Measurements from ENCODE around the gene EZR. TPM values are rescaled to one million over a fixed set of nuclear protein-coding genes. Genes with fewer than 3 reads are reported as not detected.
A peak's percentile ranks its signal among the peaks of the same experiment; 100 is the strongest.

The EZR gene
- total and polyA plus RNA-seq, 2 of the 13 experiments (the other 11 are each of a cell fraction or from before 2014, with no cell fraction given), result 34.7 to 60.3 TPM

DNA sequence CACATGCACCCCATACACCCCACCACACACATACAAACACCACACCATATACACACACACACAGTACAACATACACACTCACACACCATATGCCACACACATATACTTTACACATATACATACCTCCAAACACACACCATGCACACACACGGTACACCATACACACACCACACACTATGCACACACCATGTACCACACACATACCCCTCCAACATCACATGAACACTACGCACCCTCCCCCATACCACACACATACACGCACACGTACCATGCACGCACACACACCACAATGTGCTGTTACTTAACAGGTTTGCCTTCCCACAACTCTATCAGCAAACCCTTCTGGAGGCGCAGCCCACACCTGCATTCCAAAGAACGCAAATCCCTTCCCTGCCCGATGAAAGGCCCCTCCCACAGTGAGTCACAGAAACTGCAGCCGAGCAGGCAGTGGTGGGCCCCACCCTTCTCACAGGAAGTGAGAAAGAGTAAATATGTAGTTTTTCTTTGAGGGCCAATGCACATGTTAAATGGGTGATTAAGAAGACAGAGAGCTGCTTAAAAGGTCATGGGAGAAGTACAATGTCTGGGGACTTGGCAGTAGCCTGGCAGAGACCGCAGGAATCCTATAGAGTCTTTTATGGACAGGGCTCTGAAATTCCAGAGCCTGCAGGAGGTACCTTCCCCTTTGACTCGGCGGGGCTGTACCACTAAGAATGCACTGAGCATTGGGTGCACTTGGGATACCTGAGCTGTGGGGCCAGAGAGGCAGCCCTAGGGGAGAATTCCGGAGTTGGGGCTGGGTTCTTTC, 34.1 kb upstream of the EZR start:
- in situ Hi-C loops (cut with HindIII; ENCODE audit: extremely low pct_ligation_motif_present, low pct_unique_long_range_greater_than_20kb) (no loop called here), intact Hi-C loops (cut with micrococcal nuclease; ENCODE audit: unreplicated experiment) (loop anchor here (5.0 kb wide), 2 partner anchors 36 to 1594 kb away; partner anchors contain the start of gene EZR)
- Histone ChIP-seq H3K9ac (ENCODE audit: insufficient read depth, low read depth, low read length) (no peak overlapping the region), H3K4me1 (ENCODE audit: insufficient read depth, low read length) (peaks cover 44% of the 10 kb centered on the region), H3K9me3 (ENCODE audit: low read length) (no peaks in the 10 kb centered on the region), H2AFZ (ENCODE audit: low read length) (no peak overlapping the region), H3K4me2 (ENCODE audit: low read depth, low read length) (peak overlapping the region; percentile 66), H3K36me3 (replicated peaks in 1 of 2; ENCODE audit: control insufficient read depth in 1 of 2, insufficient read depth in 2 of 2, low read length in 2 of 2) (no peaks in the 10 kb centered on the region), H3K79me2 (ENCODE audit: insufficient read depth, low read length) (no peaks in the 10 kb centered on the region), H3K27me3 (ENCODE audit: control insufficient read depth in 1 of 2, insufficient read depth in 2 of 2, low read length in 2 of 2) (peaks cover 2 to 31% of the 10 kb centered on the region in 2 experiments; a peak in 3 of 5 replicates), H4K20me1 (ENCODE audit: insufficient read depth, low read length) (no peaks in the 10 kb centered on the region), H3K27ac (ENCODE audit: extremely low read length, insufficient read depth, low read length) (no peak overlapping the region), H3K4me3 (replicated peaks in 1 of 3; ENCODE audit: insufficient read depth in 1 of 3, low read depth in 2 of 3, low read length in 3 of 3) (peak overlapping the region in 2 of 3 experiments; percentile 13 to 43; a peak in 5 of 6 replicates)
- FAIRE-seq, result peak; percentile 79
- WGBS (ENCODE audit: low lambda C conversion rate), result under 1% methylated on average over 13 of the region's 13 CpGs
- DNase-seq (ENCODE audit: low spot score), result peak; percentile 89
- POLR2A ChIA-PET, result interaction anchor here (2.1 kb wide), 1 partner anchor 34 kb away, joined by 6 read pairs; the partner anchor contains the start of gene EZR
- BruUV-seq (replicated peaks), result no TSS peak
- CTCF ChIA-PET (ENCODE audit: low intra/inter-chr PET ratio, low total read pairs), result no interaction called here
- ATAC-seq, result peak; percentile 88
- TF ChIP-seq, protein P1, sequence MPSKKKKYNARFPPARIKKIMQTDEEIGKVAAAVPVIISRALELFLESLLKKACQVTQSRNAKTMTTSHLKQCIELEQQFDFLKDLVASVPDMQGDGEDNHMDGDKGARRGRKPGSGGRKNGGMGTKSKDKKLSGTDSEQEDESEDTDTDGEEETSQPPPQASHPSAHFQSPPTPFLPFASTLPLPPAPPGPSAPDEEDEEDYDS (CRISPR knock-in tag; IDR thresholded peaks at IDR 0.05), result peak; percentile 50; the same call in 1 of the 2 replicates
- TF ChIP-seq HOXA3 (CRISPR knock-in tag; IDR thresholded peaks at IDR 0.05), result 0 out of 2 replicates have a peak, but pooled peaks have one; percentile 14
- peak; percentile 71; the same call in 1 of the 2 replicates for TF ChIP-seq FOSL1 (CRISPR knock-in tag; IDR thresholded peaks at IDR 0.05; ENCODE audit: borderline replicate concordance)
- TF ChIP-seq, protein P2, sequence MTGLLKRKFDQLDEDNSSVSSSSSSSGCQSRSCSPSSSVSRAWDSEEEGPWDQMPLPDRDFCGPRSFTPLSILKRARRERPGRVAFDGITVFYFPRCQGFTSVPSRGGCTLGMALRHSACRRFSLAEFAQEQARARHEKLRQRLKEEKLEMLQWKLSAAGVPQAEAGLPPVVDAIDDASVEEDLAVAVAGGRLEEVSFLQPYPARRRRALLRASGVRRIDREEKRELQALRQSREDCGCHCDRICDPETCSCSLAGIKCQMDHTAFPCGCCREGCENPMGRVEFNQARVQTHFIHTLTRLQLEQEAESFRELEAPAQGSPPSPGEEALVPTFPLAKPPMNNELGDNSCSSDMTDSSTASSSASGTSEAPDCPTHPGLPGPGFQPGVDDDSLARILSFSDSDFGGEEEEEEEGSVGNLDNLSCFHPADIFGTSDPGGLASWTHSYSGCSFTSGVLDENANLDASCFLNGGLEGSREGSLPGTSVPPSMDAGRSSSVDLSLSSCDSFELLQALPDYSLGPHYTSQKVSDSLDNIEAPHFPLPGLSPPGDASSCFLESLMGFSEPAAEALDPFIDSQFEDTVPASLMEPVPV (CRISPR knock-in tag; IDR thresholded peaks at IDR 0.05), result no peak
- 0 out of 2 replicates have a peak, but pooled peaks have one; percentile 15 for TF ChIP-seq ZFP37 (CRISPR knock-in tag; IDR thresholded peaks at IDR 0.05; ENCODE audit: borderline replicate concordance)
- peak; percentile 90; the same call in 1 of the 2 replicates for TF ChIP-seq SOX6 (IDR thresholded peaks at IDR 0.05)
- TF ChIP-seq SOX6 (CRISPR knock-in tag; IDR thresholded peaks at IDR 0.05), result peak; percentile 71
- TF ChIP-seq ZNF788 (CRISPR knock-in tag; IDR thresholded peaks at IDR 0.05; ENCODE audit: borderline replicate concordance), result no peak
- no peak for TF ChIP-seq ATAD3A (CRISPR knock-in tag; IDR thresholded peaks at IDR 0.05)
- TF ChIP-seq, protein P3, sequence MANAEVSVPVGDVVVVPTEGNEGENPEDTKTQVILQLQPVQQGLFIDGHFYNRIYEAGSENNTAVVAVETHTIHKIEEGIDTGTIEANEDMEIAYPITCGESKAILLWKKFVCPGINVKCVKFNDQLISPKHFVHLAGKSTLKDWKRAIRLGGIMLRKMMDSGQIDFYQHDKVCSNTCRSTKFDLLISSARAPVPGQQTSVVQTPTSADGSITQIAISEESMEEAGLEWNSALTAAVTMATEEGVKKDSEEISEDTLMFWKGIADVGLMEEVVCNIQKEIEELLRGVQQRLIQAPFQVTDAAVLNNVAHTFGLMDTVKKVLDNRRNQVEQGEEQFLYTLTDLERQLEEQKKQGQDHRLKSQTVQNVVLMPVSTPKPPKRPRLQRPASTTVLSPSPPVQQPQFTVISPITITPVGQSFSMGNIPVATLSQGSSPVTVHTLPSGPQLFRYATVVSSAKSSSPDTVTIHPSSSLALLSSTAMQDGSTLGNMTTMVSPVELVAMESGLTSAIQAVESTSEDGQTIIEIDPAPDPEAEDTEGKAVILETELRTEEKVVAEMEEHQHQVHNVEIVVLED (CRISPR knock-in tag; IDR thresholded peaks at IDR 0.05; ENCODE audit: borderline replicate concordance), result no peak
- no peak for TF ChIP-seq U2AF1 (optimal IDR thresholded peaks at IDR 0.05; ENCODE audit: low read depth, low read length)
- peak; percentile 98 for TF ChIP-seq FOSL2 (CRISPR knock-in tag; IDR thresholded peaks at IDR 0.05)
- TF ChIP-seq KLF11 (CRISPR knock-in tag; IDR thresholded peaks at IDR 0.05), result peak; percentile 73; the same call in 1 of the 2 replicates
- no peak for TF ChIP-seq MAFG (CRISPR knock-in tag; IDR thresholded peaks at IDR 0.05)
- TF ChIP-seq ZNF709 (CRISPR knock-in tag; IDR thresholded peaks at IDR 0.05), result no peak
- TF ChIP-seq, protein P4, sequence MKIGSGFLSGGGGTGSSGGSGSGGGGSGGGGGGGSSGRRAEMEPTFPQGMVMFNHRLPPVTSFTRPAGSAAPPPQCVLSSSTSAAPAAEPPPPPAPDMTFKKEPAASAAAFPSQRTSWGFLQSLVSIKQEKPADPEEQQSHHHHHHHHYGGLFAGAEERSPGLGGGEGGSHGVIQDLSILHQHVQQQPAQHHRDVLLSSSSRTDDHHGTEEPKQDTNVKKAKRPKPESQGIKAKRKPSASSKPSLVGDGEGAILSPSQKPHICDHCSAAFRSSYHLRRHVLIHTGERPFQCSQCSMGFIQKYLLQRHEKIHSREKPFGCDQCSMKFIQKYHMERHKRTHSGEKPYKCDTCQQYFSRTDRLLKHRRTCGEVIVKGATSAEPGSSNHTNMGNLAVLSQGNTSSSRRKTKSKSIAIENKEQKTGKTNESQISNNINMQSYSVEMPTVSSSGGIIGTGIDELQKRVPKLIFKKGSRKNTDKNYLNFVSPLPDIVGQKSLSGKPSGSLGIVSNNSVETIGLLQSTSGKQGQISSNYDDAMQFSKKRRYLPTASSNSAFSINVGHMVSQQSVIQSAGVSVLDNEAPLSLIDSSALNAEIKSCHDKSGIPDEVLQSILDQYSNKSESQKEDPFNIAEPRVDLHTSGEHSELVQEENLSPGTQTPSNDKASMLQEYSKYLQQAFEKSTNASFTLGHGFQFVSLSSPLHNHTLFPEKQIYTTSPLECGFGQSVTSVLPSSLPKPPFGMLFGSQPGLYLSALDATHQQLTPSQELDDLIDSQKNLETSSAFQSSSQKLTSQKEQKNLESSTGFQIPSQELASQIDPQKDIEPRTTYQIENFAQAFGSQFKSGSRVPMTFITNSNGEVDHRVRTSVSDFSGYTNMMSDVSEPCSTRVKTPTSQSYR (CRISPR knock-in tag; IDR thresholded peaks at IDR 0.05; ENCODE audit: borderline replicate concordance), result 0 out of 2 replicates have a peak, but pooled peaks have one; percentile 38
- TF ChIP-seq ZNF616 (CRISPR knock-in tag; IDR thresholded peaks at IDR 0.05; ENCODE audit: low read depth), result no peak
- TF ChIP-seq POGZ (CRISPR knock-in tag; IDR thresholded peaks at IDR 0.05), result peak; percentile 62
